Activated CD4-positive, alpha-beta T cell treated with anti-CD3 and anti-CD28 coated beads for 24 hours (primary cell): ENCODE results near the gene METTL25B.

Experiments used
- DNase-seq, 2 donors: peaks; one replicate each; pipeline ENCODE4 v3.0.0-alpha.2; 2020; ENCODE audit warnings: low read depth in 2 of 2

The METTL25B gene

DNA sequence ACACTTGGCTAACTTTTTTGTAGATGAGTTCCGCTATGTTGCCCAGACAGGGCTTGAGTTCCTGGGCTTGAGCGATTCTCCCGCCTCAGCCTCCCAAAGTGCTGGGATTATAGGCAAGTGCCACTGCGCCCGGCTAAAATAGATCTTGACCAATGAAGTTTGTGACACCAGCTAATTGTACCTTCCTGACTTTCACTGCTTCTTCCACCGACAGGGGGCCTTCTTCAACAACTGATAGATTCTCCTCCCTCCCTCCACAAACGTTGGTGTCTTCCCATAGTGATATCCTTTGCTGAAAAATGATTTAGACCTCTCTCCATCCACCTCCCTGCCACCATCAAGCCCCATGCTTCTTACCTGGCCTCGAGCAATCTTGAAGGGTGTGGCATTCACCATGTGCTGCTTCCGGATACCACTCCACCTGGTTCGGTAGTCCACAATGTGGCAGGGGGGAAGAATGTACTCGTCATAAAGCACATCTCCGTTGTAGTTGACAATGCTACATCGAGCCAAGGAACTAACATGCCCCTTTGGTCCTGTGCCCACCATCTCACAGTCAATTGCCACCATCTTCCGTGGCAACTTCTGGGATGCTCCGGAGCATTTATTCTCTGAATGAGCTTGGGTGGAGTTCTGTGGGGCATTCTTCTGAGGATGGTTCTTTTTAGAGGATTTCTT is 1.6 kb upstream of the METTL25B start:
- peak in 1 of 2 donors; percentile 36 for DNase-seq

DNA sequence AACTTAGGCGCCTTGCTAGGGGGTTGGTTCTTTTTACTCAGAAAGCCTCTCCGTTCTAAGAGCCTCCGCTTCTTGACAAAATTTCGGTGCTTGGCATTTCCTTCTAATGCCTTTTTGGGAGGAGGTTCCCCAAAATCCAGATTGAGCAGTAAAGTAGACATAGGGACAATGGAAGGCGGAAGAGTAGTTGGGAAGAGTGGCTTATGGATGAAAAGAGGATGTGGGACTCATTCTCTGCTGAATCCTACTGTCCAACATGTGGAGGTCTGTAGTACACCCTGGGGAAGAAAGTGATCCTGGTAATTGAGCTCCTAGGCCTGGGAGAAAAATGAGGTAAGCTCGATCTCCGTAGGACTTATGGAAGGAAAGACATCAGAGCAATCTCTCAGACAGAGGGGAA is 777 bp upstream of the METTL25B start:
- no peak for DNase-seq

DNA sequence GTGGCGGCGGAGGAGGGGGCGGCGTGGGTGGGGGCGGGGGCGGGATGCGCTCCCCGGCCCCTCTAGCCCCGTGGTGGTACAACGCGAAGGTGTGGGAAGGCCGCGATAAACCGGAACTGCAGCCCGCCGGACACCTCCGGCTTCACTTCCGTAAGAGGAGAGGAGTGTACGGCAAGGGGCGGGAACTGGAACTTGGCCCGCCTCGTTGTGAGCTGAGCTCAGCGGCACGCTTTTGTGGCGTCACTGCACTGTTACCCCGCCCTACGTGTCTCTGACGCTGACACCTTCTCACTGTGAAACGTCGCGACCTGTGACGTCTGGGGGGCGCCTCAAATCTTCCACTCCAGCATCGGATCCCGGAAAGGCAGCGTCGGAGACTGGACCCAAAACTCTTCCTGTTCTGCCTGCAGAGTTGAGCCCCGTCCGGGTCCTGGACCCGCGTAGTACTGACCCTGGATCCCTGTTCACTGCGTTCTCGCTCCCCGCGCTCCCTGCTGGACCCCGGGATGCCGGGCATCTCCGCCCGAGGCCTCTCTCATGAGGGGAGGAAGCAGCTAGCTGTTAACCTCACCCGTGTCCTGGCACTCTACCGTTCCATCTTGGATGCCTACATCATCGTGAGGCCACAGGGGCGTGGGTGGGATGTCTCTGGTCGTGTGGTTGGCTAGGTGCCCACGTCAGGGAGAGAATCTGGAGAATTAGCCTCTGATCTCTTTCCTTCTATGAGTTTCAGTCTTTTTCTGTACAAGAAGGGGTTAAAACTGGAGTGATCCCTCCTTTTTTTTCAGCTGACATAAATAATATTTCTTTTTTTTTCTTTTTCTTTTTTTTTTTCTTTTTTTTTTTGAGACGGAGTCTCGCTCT is 562 bp downstream of the METTL25B start, which contains the start of gene ISG20L2:
Gene ISG20L2, minus strand, starts transcription at position 168 of the 864 bp plus-strand sequence. CDS start 1,114 bp downstream, outside the sequence.
- peak; percentile 83 to 91 for DNase-seq

DNA sequence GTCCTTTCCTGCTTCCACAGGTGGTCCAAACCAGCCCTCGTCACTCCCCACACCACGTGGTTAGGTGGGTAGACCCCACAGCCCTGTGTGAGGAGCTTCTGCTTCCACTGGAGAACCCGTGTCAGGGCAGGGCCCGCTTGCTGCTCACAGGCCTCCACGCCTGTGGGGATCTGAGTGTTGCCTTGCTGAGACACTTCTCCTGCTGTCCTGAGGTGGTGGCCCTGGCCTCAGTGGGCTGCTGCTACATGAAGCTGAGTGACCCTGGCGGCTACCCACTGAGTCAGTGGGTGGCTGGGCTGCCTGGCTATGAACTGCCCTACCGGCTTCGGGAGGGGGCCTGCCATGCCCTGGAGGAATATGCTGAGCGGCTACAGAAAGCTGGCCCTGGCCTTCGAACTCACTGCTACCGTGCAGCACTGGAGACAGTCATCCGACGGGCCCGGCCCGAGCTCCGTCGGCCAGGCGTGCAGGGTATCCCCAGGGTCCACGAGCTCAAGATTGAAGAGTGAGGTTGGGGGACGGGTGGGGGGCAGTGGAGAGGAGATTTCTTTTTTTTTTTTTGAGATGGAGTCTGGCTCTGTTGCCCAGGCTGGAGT is 5.8 kb downstream of the METTL25B start:
- DNase-seq, result no peak

DNA sequence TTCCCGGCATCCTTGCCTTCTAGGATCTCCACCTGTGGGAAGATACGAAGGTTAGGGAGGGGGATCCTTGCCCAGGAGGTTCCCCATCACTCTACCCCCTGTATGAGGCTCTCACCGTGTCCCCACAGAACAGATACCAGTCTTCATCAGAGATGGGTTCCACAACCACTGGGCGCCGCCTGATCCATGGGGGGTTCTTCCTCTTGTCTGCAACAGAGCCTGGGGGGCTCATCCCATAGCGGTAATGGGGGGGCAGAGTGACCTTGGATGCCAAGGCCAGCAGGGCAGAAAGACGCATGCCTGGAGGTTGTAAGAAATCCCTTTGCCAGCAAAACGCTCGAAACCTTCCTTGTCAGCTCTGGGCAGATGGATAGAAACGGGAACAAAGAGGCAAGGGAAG is 10.1 kb downstream of the METTL25B start:
- no peak for DNase-seq

DNA sequence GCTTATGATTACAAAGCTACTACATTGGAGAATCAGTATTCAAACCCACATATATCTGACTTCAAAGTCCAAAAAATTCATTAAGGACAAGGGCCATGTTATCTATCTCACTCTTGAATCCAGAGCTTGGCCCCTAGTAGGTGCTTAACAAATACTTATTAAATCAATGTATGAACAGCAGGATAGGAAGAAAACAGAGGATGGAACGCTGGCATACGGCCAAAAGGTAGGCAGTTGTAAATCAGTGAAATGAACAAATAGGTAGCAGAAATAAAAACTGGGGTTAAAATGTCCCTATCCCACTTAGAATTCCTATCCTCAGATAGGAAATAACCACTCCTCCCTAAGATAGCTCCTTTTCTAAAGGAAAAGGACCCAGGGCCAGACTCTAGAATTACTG is 10.6 kb downstream of the METTL25B start:
- DNase-seq, result no peak

DNA sequence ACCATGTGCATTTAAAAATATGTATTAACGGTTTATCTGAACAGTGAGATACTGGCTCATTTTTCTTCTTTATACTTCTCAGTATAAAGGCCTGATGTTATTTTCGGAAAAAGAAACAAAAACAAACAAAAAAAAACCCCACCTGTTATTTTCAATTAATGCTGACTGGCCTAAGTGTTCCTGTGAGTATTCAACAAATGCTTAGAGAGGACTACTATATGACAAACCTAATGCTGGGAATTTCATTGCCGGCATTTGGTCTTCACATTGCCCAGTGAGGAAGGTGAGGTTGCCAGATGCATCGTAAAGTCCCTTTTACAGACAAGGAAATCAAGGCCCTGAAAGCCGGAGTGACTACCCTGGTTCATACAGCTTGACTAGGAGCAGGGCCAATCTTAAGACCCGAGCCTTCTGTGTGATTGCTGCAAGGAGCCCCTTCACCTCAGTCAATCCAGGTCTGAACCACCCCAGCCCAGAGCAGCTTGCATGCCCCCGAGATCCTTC is 12.0 kb downstream of the METTL25B start:
- DNase-seq, result no peak

DNA sequence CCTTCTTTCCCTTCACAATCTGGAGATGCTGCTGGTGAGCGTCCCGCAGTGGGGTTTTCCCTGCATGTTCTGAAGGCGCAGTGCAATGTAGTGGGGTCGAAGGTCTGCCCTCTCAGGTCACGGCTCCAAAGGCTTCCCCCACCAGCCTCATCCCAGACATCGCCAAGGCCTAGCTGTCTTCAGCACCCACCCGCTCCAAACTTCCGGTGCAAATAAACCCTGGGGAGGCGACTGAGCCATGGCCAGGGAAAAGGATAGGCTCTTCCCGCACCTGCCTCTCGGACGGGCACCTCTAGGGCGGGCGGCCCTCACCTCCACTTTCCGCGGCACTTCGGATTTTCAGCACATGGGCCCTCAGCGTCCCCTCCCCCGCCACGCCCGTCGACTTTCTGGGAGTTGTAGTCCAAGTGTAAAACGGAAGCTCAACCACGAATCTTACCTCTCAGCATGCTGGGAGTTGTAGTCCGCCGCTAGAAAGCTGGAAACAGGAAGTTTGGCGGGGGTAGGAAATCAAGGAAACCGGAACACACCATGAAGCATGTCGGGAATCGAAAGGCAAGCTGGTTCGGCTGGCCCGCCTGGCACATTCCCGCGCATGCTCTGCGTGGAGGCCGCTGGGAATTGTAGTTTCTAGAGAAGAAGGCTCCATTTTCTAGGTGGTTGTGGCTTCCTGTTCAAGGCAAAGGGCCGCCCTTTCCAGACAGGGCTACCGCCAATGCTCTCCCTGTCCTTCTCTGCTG is 12.6 kb downstream of the METTL25B start, which contains the start of gene MRPL24:
Gene MRPL24, minus strand, starts transcription at position 348 of the 740 bp plus-strand sequence. CDS start 2,384 bp downstream, outside the sequence.
- DNase-seq, result peak; percentile 90 to 93

DNA sequence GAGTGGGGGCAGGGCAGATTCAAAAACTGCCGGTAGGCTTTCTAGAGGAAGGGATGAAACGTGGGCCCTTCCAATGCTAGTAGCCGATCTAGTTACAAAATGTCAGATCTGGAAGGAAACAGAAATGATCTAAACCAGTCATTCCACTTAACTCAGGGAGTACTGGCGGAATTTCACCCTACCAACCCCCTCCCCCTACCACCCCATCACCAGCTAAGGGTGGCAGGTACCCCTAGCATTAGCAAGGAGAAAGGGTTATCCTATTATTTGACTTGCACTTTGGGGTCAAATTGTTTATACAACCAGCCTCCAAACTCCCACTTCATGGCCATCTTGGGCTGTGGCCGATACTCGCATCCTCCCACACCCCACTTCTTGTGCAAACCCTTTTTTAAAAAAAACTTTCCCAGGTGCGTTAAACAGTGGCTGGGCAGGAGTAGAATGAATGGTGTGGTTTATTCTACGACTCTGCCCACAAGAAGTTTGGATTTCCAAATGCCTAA is 13.3 kb downstream of the METTL25B start:
- no peak for DNase-seq

DNA sequence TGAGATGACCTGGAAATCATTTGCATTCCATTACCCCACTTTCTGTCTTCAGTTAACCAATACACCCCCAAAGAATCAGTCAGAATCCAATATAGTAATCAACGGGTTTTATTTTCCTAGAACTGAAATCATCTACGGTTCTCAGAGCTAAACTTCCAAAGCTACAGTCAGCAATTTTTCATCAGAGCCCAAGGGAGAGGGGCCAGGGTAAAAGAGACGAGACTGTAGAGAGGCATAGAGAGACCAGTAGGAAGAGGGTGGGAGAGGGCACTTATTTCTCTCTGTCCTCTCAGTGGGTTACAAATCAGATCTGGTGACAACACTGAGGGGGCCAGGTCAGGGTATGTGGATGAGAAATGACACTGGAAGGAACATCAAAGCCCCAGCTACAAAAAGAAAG is 13.7 kb downstream of the METTL25B start:
- DNase-seq, result no peak

DNA sequence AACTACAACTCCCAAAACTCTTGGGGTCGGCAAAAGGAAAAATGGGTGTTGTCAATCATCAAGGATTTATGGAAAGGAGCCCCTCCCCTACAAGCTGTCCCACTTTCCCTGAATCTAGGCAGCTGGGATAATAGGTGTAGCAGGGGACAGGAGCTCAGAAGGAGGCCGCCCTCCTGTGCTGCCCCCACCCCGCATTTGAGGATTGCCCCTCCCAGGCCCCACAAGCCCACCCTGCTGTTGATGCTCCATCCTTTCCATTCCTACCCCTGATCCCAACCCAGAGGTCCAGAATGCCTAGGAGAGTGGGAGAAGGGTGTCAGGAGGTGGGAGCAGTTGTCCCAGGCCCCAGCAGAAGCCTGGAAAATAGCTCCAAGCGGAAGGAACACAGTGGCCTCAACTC is 14.5 kb downstream of the METTL25B start:
- DNase-seq, result no peak

DNA sequence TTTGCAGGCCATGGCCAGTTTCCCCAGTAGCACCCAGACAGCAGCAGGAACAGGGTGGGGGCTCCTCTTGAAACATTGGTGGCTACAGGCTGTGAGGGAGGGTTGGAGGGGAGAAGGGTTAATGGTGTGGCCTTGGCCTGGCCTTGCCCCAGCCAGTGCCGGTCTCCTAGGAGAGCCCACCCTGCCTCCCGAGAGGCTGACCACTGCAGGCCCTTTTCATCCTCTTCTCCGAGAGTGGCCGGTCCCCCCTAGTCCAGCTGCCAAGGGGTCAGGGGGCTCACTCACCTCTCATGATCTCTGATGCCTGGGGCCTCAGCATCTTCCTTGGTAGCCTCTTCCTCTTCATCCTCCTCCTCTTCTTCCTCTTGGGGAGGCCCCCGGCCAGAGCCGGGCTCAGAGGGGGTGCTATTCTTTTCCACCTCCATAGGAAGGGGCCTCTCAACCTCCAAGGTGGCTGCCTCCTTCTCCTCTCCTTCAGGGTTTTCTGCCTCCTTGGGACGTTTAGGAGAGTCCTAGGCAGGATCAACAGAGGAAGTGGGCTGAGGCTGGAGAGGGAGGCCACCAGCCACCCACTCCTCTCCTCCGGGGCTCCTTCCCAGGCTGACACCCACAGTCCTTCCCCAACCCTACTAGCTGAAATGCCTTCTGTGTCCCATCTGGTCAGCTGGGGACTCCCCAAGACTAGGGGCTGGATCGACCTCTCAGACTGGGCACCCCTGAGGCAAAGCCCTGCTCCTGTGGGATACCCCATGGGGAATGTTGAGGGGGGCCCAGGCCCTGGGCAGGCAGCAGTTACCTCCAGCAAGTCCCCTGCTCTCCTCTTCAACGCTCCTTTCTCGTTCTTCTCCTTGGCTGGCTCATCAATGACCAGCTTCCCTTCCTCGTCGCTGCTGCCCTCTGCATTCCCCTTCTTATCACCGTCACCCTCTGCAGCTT is 15.4 kb downstream of the METTL25B start:
- no peak for DNase-seq

DNA sequence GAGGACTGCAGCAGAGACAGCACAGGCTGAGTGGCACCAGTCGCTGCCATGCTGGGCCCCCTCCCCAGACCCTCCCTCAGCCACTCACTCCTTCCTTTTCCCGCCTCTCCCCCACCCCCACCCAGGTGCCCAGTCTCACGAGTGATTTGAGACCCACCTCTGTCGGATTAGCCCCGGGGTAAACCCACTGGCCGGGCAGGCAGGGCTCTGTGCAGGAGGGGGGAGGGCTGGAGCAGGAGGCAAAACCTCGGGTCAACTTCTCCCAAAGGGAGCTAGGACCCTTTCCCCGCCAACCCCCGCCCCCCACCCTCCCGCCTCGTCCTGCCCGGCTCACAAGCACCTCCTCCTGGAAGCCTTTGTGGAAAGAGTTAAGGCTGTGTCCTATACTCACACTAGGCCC is 16.1 kb downstream of the METTL25B start:
- no peak for DNase-seq

DNA sequence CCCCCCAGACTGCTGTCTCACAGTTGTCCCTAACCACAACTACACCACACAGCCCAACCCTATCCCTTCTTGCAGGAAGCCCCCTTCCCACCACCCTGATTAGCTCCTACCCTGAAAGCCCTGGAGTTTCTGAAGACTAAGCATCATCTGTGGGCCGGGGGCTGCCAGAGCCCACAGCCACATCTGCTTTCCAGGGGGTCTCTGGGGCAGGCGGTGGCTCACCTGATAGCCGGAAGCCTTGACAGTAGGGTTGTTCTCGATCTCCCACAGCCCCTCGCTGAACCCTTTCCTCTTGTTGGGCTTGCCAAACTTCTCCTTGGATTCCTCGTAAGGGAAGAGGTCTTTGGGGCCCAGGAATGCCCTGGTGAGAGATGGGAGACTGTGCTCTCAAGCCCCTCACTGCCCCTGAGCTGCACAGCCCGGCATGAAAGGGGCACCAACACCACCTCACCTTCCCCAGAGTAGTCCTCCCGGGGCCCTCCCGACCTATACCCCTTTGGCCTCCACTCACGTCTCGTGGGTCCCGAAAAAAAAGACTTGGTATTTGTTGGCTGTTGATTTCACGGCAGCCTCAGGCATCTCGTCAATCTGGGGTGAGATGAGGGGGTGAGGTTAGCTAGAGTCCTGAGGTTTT is 16.6 kb downstream of the METTL25B start:
- no peak for DNase-seq

DNA sequence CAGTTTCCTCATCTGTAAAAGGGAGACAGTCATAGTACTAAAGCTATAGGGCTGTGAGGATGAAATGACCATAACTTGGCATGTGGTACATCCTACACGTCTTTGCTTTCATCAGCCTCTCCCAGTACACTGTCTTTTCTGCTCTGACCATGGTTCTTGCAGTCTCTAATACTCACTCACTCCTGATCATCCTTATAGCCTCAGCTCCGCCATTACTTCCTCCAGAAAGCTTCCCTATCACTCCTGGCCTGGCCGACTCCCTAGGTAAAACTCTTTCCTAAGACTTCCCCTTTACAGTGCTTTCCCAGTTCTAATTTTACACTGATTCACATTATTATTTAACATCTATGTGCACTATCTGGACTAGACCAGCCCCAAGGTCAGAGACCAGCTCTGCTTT is 17.6 kb downstream of the METTL25B start:
- DNase-seq, result no peak

DNA sequence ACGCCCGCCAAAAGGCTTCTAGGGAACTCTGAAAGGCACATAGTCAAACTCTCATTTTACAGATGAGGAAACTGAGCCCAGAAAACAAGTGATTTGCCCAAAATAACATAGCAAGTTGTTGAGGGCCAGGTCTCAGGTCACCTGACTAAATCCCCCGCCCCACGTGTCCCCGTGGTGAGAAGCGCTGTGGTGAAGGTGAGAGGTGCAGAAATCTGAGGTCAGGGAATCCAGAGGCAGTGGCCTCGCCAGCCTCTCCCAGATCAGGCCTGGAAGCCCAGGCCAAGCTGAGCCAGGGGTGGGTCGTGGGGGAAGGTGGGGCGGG is 18.1 kb downstream of the METTL25B start:
- DNase-seq, result no peak

DNA sequence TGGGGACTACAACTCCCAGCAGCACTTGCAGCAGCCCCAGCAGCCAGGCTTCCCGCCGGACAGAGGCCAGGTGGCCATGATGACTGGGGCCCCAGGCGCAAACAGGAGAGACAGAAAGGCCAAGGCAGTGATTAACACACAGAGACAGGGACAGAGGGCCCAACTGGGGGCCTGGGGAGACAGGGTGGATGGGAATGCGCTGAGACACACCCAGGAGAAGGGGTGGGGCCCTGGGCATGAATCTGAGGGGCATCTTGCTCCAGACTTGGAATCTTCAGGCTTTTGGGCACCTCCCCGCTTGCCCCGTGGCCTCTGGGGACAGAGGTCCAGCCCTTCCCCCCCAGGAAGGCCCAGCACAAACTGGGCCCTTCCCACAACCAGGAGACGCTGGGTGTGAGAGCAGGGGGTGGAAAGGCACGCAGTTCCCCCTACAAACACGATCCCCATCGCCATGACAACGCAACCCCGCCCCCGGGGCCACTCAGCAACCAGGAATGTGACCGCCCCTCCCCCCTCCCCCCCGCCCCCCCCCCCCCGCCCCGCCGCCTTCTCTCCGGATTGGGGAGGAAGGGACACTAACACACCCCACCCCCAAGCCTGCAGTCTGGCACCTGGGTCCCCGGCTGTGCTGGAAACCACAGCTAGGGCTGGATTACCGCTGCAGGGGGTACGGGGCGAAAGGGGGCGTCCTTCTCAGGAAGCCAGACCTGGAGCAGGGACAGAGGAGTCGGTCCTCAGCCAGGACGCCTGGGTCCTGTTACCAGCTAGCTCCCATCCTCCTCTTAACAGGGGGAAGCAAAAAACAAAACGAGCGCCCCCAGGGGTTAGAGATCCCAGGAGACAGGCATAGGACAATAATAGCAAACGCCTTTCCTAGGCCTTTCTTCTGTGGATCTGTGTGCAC is 18.7 kb downstream of the METTL25B start:
- no peak for DNase-seq

DNA sequence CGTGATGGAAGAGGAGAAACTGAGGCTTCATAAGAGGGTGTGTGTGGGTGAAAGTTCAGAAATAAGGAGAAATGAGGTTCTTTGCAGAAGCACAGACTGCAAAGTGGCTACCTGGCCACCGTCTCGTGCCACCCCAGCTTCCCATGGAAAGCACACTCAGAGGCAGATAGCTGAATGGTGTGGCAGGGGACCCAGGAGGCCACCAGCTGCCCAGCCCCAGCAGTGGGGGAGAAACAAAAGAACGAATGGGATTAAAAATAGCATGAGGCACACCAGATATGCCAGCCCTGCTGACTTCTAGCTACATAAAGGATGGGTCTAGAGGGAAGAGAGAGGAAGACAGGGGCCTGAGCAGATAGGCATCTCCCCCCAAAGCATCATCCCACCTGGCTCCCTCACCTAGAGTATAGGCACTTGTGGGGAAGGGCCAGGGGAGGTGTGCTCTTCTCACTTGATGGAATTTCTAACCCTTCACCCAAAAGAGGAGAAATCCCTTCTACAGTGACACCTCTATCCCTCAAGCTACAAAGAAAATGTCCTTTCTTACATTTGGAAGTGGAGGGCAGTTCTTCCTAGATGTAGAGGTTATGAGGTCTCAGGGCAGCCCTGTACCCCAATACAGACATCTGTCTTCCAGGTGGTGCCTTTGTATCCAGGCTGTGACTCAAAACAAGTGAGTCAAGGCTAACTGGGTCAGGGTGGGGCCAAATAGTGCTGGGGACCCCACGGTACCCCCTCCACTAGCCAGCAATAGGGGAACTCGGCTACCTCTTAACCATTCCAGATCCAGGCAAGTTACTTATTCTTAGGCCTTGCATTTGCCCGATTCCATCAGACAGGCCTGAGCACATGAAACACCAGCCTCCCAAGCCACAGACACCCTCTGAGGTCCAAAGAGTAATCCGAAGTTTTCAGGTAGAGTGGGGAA is 19.7 kb downstream of the METTL25B start:
- no peak for DNase-seq
